Endothelial cell of umbilical vein (primary cell): ENCODE data around the gene ANKRD13B. TPM values are rescaled to one million over a fixed set of nuclear protein-coding genes. Genes with fewer than 3 reads are reported as not detected.

ENCODE experiments used
- BruUV-seq: library from RNA; stranded (reverse); fragments of 400-500 nt; replicated peaks from 2 replicates; lab custom pipeline; 2021; lab: Mats Ljungman, UMichigan
- CTCF ChIA-PET: fragments of 300-600, 350-600 bp; sonication (Branson Sonifier 250); formaldehyde crosslinking; loops from one replicate; lab custom pipeline; 2021; ENCODE audit warnings: antibody characterized with exemption, inconsistent platforms; lab: Charles Lee
- POLR2A ChIA-PET: fragments of 300-600, 350-600 bp; sonication (Branson Sonifier 250); formaldehyde crosslinking; loops from one replicate; lab custom pipeline; 2021; ENCODE audit warnings: antibody characterized with exemption, inconsistent platforms; lab: Charles Lee
- DNase-seq: peaks from one replicate; pipeline ENCODE4 v3.0.0-alpha.2; 2011; ENCODE audit warnings: low read depth, low spot score
- FAIRE-seq: peaks from 2 replicates; lab custom pipeline; 2011; peaks lifted over from hg19 to GRCh38; lab: Jason Lieb, UNC
- H2AFZ ChIP-seq: 2 replicates; pipeline ENCODE4 v1.6.0; 2012; ENCODE audit warnings: low read depth, low read length, control low read depth, inconsistent platforms
- H3K27ac ChIP-seq: 2 replicates; pipeline ENCODE4 v1.5.1; 2011; ENCODE audit warnings: low read depth, mild to moderate bottlenecking, control low read depth, low read length, moderate library complexity; ENCODE audit not compliant: insufficient read depth
- H3K27me3 ChIP-seq, 2 experiments: 2 replicates each; pipeline versions ENCODE4 v1.6.0 to v1.6.1; 2011; ENCODE audit warnings: low read length in 2 of 2, mixed read lengths in 1 of 2; ENCODE audit not compliant: control insufficient read depth in 2 of 2, insufficient read depth in 2 of 2
- H3K36me3 ChIP-seq, 2 experiments: 2 replicates in 1 of 2; 3 replicates in 1 of 2; pipeline ENCODE4 v1.5.1; 2011; ENCODE audit warnings: low read length in 2 of 2, mild to moderate bottlenecking in 1 of 2, moderate library complexity in 1 of 2; ENCODE audit not compliant: control insufficient read depth in 2 of 2, insufficient read depth in 2 of 2; ENCODE audit errors: extremely low read depth in 1 of 2
- H3K4me1 ChIP-seq: 3 replicates; pipeline ENCODE4 v1.5.1; 2011; ENCODE audit warnings: mild to moderate bottlenecking, low read length; ENCODE audit not compliant: control insufficient read depth, insufficient read depth; ENCODE audit errors: extremely low read depth
- H3K4me2 ChIP-seq: 2 replicates; pipeline ENCODE4 v1.6.1; 2011; ENCODE audit warnings: low read length, control low read depth, mixed read lengths; ENCODE audit not compliant: insufficient read depth
- H3K4me3 ChIP-seq, 3 experiments: fragments of 200-600 bp in 1 of 3; sonication (generic), shearing (Covaris generic) in 1 of 3; replicated peaks in 1 of 3; 2 replicates each; pipeline ENCODE4 v1.5.1; 2011 to 2016; ENCODE audit warnings: control low read depth in 3 of 3, low read length in 3 of 3, mild to moderate bottlenecking in 2 of 3, inconsistent platforms in 1 of 3, low read depth in 1 of 3, moderate library complexity in 1 of 3; ENCODE audit not compliant: insufficient read depth in 1 of 3
- H3K79me2 ChIP-seq: 2 replicates; pipeline ENCODE4 v1.6.0; 2012; ENCODE audit warnings: low read length, inconsistent platforms; ENCODE audit not compliant: control insufficient read depth, insufficient read depth
- H3K9ac ChIP-seq: replicated peaks from 2 replicates; pipeline ENCODE3; 2011; ENCODE audit warnings: low read length, control low read depth; ENCODE audit not compliant: insufficient read depth; ENCODE audit errors: extremely low read depth
- H3K9me1 ChIP-seq: replicated peaks from 3 replicates; pipeline ENCODE4 v1.6.0; 2011; ENCODE audit warnings: mild to moderate bottlenecking, low read length; ENCODE audit not compliant: control insufficient read depth, insufficient read depth; ENCODE audit errors: extremely low read depth
- H3K9me3 ChIP-seq: replicated peaks from 2 replicates; pipeline ENCODE4 v1.5.1; 2012; ENCODE audit warnings: low read length, inconsistent platforms; ENCODE audit not compliant: control insufficient read depth, insufficient read depth
- H4K20me1 ChIP-seq: replicated peaks from 2 replicates; pipeline ENCODE3; 2011; ENCODE audit warnings: mild to moderate bottlenecking, low read length; ENCODE audit not compliant: control insufficient read depth, insufficient read depth; ENCODE audit errors: extremely low read depth
- CTCF ChIP-seq, 2 donors: IDR thresholded peaks; 1 replicate in 1 of 2; 2 replicates in 1 of 2; pipeline ENCODE4 v1.5.1; 2011; ENCODE audit warnings: low read length in 2 of 2, mild to moderate bottlenecking in 2 of 2, moderate library complexity in 2 of 2, control low read depth in 1 of 2, inconsistent platforms in 1 of 2, low read depth in 1 of 2; ENCODE audit not compliant: insufficient read depth in 1 of 2; ENCODE audit errors: extremely low read depth in 1 of 2
- FOS ChIP-seq: IDR thresholded peaks from 2 replicates; pipeline ENCODE4 v1.6.1; 2011; ENCODE audit warnings: mild to moderate bottlenecking, low read length, moderate library complexity, borderline replicate concordance; ENCODE audit not compliant: insufficient read depth
- GATA2 ChIP-seq: IDR thresholded peaks from 2 replicates; pipeline ENCODE4 v1.7.0; 2011; ENCODE audit warnings: low read depth, mild to moderate bottlenecking, moderate library complexity, mixed read lengths, low read length; ENCODE audit not compliant: insufficient read length, insufficient read depth
- JUN ChIP-seq: IDR thresholded peaks from 2 replicates; pipeline ENCODE4 v1.6.1; 2011; ENCODE audit warnings: borderline replicate concordance, low read depth; ENCODE audit not compliant: insufficient read length, insufficient read depth
- MAX ChIP-seq: IDR thresholded peaks from 2 replicates; pipeline ENCODE4 v1.6.1; 2011; ENCODE audit not compliant: insufficient read depth, insufficient read length
- MYC ChIP-seq: IDR thresholded peaks from one replicate; pipeline ENCODE4 v1.6.1; 2011; ENCODE audit warnings: mild to moderate bottlenecking, low read depth, low read length
- POLR2A ChIP-seq: IDR thresholded peaks from 2 replicates; pipeline ENCODE4 v1.6.1; 2012; ENCODE audit warnings: low read depth, mild to moderate bottlenecking, control low read depth, low read length
- POLR2AphosphoS5 ChIP-seq: IDR thresholded peaks from 2 replicates; pipeline ENCODE4 v1.6.1; 2012; ENCODE audit warnings: low read depth, mild to moderate bottlenecking, control low read depth, low read length, moderate library complexity; ENCODE audit not compliant: insufficient read depth
- dilution Hi-C: fragments of 300-500 bp; cut with MboI; formaldehyde crosslinking; loops from one replicate; pipeline ENCODE4 v1.15.0; 2019; ENCODE audit warnings: low sequenced_read_pairs; ENCODE audit not compliant: extremely low pct_ligation_motif_present
- intact Hi-C: fragments of 100-400 bp; cut with micrococcal nuclease; formaldehyde crosslinking; loops from one replicate; pipeline ENCODE4 v1.10.0; 2022
- polyA plus RNA-seq, 4 experiments: library from polyadenylated mRNA; depleted of rRNA in 3 of 4; stranded (reverse) in 3 of 4; unstranded in 1 of 4; fragments of >200 nt; gene quantifications; 2 replicates each; pipeline versions ENCODE4 v1.2.1 to v1.2.3, GENCODE V29; 2011 to 2012; ENCODE audit warnings: missing spikeins in 1 of 4
- total RNA-seq: library from RNA; stranded (reverse); gene quantifications from 2 replicates; pipeline ENCODE4 v1.2.3, GENCODE V29; 2021

ANKRD13B gene
- total and polyA plus RNA-seq, 2 donors (not counting 3 experiments of a cell fraction or from before 2014, with no cell fraction given): 21.1 to 23.2 TPM

GRCh38 chr17:29591146-29591736, 1.7 kb upstream of the ANKRD13B start:
- Histone ChIP-seq H3K27me3 (no peaks in the 10 kb centered on the region), H3K9me3 (no peaks in the 10 kb centered on the region), H3K4me1 (peaks cover 61% of the 10 kb centered on the region), H4K20me1 (no peaks in the 10 kb centered on the region), H3K4me3 (peak overlapping the region in 2 of 3 experiments; percentile 21 to 28), H3K79me2 (peaks cover 38% of the 10 kb centered on the region), H3K36me3 (no peaks in the 10 kb centered on the region), H3K27ac (peak overlapping the region; percentile 37), H3K4me2 (peak overlapping the region; percentile 53), H2AFZ (peak overlapping the region; percentile 76), H3K9ac (peak overlapping the region; percentile 50), H3K9me1 (no peaks in the 10 kb centered on the region)
- dilution Hi-C loops (no loop called here), intact Hi-C loops (loop anchor here (1.0 to 5.0 kb wide), 6 partner anchors 11 to 442 kb away; partner anchors contain the start of genes ABHD15 and NUFIP2)
- ChIA-PET CTCF (interaction anchor here (0.7 to 9.2 kb wide), 15 partner anchors 12 to 502 kb away, joined by 3 to 152 read pairs (median 6); partner anchors contain the start of genes ABHD15, SSH2 and TP53I13), POLR2A (interaction anchor here (0.7 kb wide), 1 partner anchor 32 kb away, joined by 3 read pairs; the partner anchor contains the start of gene CORO6)
- FAIRE-seq (no peak), DNase-seq (no peak)
- no TSS peak for BruUV-seq
- TF ChIP-seq FOS: peak; percentile 43
- TF ChIP-seq JUN: no peak
- TF ChIP-seq CTCF (IDR thresholded peaks at IDR 0.05; ENCODE audit: extremely low read depth in 1 of 2, insufficient read depth in 1 of 2, low read depth in 1 of 2, low read length in 2 of 2): no peak
- TF ChIP-seq MAX: peak; percentile 78
- TF ChIP-seq POLR2AphosphoS5: no peak
- TF ChIP-seq MYC: peak; percentile 18
- no peak for TF ChIP-seq GATA2
- no peak for TF ChIP-seq POLR2A
